GM12878 (cell line): ENCODE measurements around the gene FTSJ1. TPM values are rescaled to one million over a fixed set of nuclear protein-coding genes. Genes with fewer than 3 reads are reported as not detected.

Experiments used
- ATAC-seq: fragments of 200-7000 bp; cut with Tn5 transposase; 3 replicates; pipeline ENCODE4 v1.9.1; 2020; ENCODE audit warnings: mild to moderate bottlenecking, moderate library complexity
- BruUV-seq: library from RNA; stranded (reverse); fragments of 400-500 nt; replicated peaks from 2 replicates; lab custom pipeline; 2021; lab: Mats Ljungman, UMichigan
- CTCF ChIA-PET: fragments of 300-600 bp; sonication (Branson Sonifier 250); formaldehyde crosslinking; extraction: SDS; loops from one replicate; lab custom pipeline; 2021; ENCODE audit warnings: inconsistent platforms; lab: Yijun Ruan, JAX
- POLR2A ChIA-PET: fragments of 350-600 bp; formaldehyde crosslinking; extraction: SDS; loops from one replicate; lab custom pipeline; 2021; ENCODE audit warnings: inconsistent platforms; lab: Charles Lee
- RAD21 ChIA-PET: fragments of 300-600 bp; sonication (Branson Sonifier 250); formaldehyde crosslinking; loops from one replicate; lab custom pipeline; 2023; ENCODE audit warnings: antibody characterized with exemption; ENCODE audit not compliant: unreplicated experiment; lab: Charles Lee
- SMC1A ChIA-PET: fragments of 300-600 bp; sonication (Branson Sonifier 250); formaldehyde crosslinking; loops from one replicate; lab custom pipeline; 2023; ENCODE audit not compliant: unreplicated experiment, uncharacterized antibody; lab: Charles Lee
- DNase-seq: peaks from one replicate; pipeline ENCODE4 v3.0.0-alpha.2; 2011; ENCODE audit warnings: low read depth, low spot score
- FAIRE-seq: peaks from 3 replicates; lab custom pipeline; 2011; peaks lifted over from hg19 to GRCh38; lab: Jason Lieb, UNC
- H2AFZ ChIP-seq: 2 replicates; pipeline ENCODE4 v1.6.0; 2011; ENCODE audit warnings: low read depth, low read length, control low read depth; ENCODE audit not compliant: control insufficient read depth
- H3K27ac ChIP-seq: 2 replicates; pipeline ENCODE4 v1.5.1; 2011; ENCODE audit warnings: control low read depth; ENCODE audit not compliant: control insufficient read depth, insufficient read depth
- H3K27me3 ChIP-seq, 2 experiments: replicated peaks in 1 of 2; 2 replicates each; pipeline versions ENCODE4 v1.6.0 to v1.6.1; 2011; ENCODE audit warnings: low read length in 1 of 2; ENCODE audit not compliant: control insufficient read depth in 2 of 2, insufficient read depth in 2 of 2
- H3K36me3 ChIP-seq, 2 experiments: 2 replicates each; pipeline ENCODE4 v1.5.1; 2011; ENCODE audit warnings: low read length in 1 of 2; ENCODE audit not compliant: control insufficient read depth in 2 of 2, insufficient read depth in 2 of 2
- H3K4me1 ChIP-seq: 2 replicates; pipeline ENCODE4 v1.6.1; 2011; ENCODE audit warnings: mild to moderate bottlenecking, low read length, moderate library complexity, mixed read lengths; ENCODE audit not compliant: control insufficient read depth, insufficient read depth
- H3K4me2 ChIP-seq: 2 replicates; pipeline ENCODE4 v1.6.0; 2011; ENCODE audit warnings: control low read depth; ENCODE audit not compliant: control insufficient read depth, insufficient read depth
- H3K4me3 ChIP-seq: fragments of 200-600 bp; sonication (generic); 2 replicates; pipeline ENCODE4 v1.5.1; 2016
- H3K79me2 ChIP-seq: 2 replicates; pipeline ENCODE4 v1.6.0; 2011; ENCODE audit warnings: low read length; ENCODE audit not compliant: control insufficient read depth, insufficient read depth
- H3K9ac ChIP-seq: 2 replicates; pipeline ENCODE4 v1.8.0; 2011; ENCODE audit warnings: low read length, control low read depth, mixed read lengths; ENCODE audit not compliant: control insufficient read depth, insufficient read depth
- H3K9me3 ChIP-seq: replicated peaks from 3 replicates; pipeline ENCODE4 v1.5.1; 2011; ENCODE audit warnings: mild to moderate bottlenecking, low read length; ENCODE audit not compliant: control insufficient read depth, insufficient read depth
- H4K20me1 ChIP-seq: 2 replicates; pipeline ENCODE4 v1.6.0; 2011; ENCODE audit not compliant: control insufficient read depth, insufficient read depth
- E2F8 ChIP-seq: fragments of 450-650 bp; IDR thresholded peaks from 2 replicates; pipeline ENCODE4 v1.6.1; 2018; ENCODE audit warnings: mild to moderate bottlenecking, low read depth, moderate library complexity; ENCODE audit not compliant: partially characterized antibody
- RCOR1 ChIP-seq: conservative IDR thresholded peaks from 2 replicates; pipeline ENCODE4 v1.6.1; 2012; ENCODE audit warnings: low read depth, low read length, improper control_type of control experiment
- REST ChIP-seq: IDR thresholded peaks from 2 replicates; pipeline ENCODE4 v1.6.1; 2012; ENCODE audit warnings: mild to moderate bottlenecking, low read depth, low read length
- WGBS: methylation state at CpG from one replicate; pipeline ENCODE4 v1.1.6; 2016; ENCODE audit warnings: low lambda C conversion rate; ENCODE audit not compliant: insufficient replicate concordance, insufficient coverage; ENCODE audit errors: missing lambda C conversion rate; 5-methylcytosine and 5-hydroxymethylcytosine counted together
- in situ Hi-C: fragments of 300-500 bp; cut with MboI; formaldehyde crosslinking; loops from 9 replicates; pipeline ENCODE4 v1.14.3; 2018; ENCODE audit warnings: mixed read lengths
- intact Hi-C: fragments of 100-400 bp; cut with micrococcal nuclease; formaldehyde crosslinking; loops from one replicate; pipeline ENCODE4 v1.14.2; 2022; ENCODE audit not compliant: unreplicated experiment
- polyA plus RNA-seq, 11 experiments: library from polyadenylated mRNA; depleted of rRNA in 4 of 11; unstranded in 6 of 11; stranded (reverse) in 5 of 11; fragments of >200 nt; fragmentation: Nextera tagmentation in 4 of 11; fragmentation: Illumina TruSeq in 1 of 11; extraction: Ambion mirVana in 4 of 11; extraction: Trizol in 1 of 11; gene quantifications; 1 replicate in 1 of 11; 2 replicates in 10 of 11; pipeline versions ENCODE4 v1.2.1 to v1.2.3, GENCODE V29; 2011 to 2016; ENCODE audit warnings: inconsistent platforms in 2 of 11, missing spikeins in 2 of 11, low read depth in 1 of 11
- total RNA-seq, 4 experiments: library from RNA; depleted of rRNA in 3 of 4; stranded (reverse); fragments of >200 nt in 3 of 4; fragmentation: Illumina TruSeq in 1 of 4; extraction: Trizol in 1 of 4; gene quantifications; 2 replicates each; pipeline versions ENCODE4 v1.2.1 to v1.2.3, GENCODE V29; 2013 to 2021

Gene FTSJ1
- total and polyA plus RNA-seq, 10 of the 15 experiments (the other 5 are each of a cell fraction or from before 2014, with no cell fraction given): 8.8 to 87.8 (median 57.9) TPM

GRCh38 chrX:48532161-48532560 lies 56.2 kb downstream of the FTSJ1 start:
- no peaks in the 10 kb centered on the region for H3K9me3 ChIP-seq
- FAIRE-seq (no peak), DNase-seq (no peak), ATAC-seq (no peak)
- H3K36me3 ChIP-seq: peaks cover 0 to 2% of the 10 kb centered on the region in 2 experiments
- WGBS: 64% methylated on average over 1 of the region's 1 CpG
- no peak overlapping the region for H2AFZ ChIP-seq
- ChIA-PET POLR2A (no interaction called here), CTCF (no interaction called here), SMC1A (no interaction called here), RAD21 (no interaction called here)
- no TSS peak for BruUV-seq
- no peaks in the 10 kb centered on the region for H3K79me2 ChIP-seq
- no peak overlapping the region for H3K4me3 ChIP-seq
- no peaks in the 10 kb centered on the region for H3K4me1 ChIP-seq
- H3K9ac ChIP-seq: no peak overlapping the region
- in situ Hi-C loops: no loop called here
- H3K27ac ChIP-seq: no peak overlapping the region
- TF ChIP-seq RCOR1 (no peak), E2F8 (no peak), REST (no peak)
- no peaks in the 10 kb centered on the region for H3K27me3 ChIP-seq
- H3K4me2 ChIP-seq: no peak overlapping the region
- intact Hi-C loops: no loop called here
- no peaks in the 10 kb centered on the region for H4K20me1 ChIP-seq
